H9 (cell line): ENCODE results near the gene DKK3. TPM values are rescaled to one million over a fixed set of nuclear protein-coding genes. Genes with fewer than 3 reads are reported as not detected.

Experiments used
- DNase-seq: peaks from one replicate; pipeline ENCODE4 v3.0.0-alpha.2; 2017
- H2AFZ ChIP-seq: one replicate; pipeline ENCODE4 v1.6.1; 2013; ENCODE audit warnings: mild to moderate bottlenecking, low read length, control low read depth, moderate library complexity
- H2AK5ac ChIP-seq: 2 replicates; pipeline ENCODE4 v1.6.1; 2013; ENCODE audit warnings: low read length, control low read depth, mixed read lengths; ENCODE audit not compliant: insufficient read length
- H2BK120ac ChIP-seq: one replicate; pipeline ENCODE4 v1.6.1; 2013; ENCODE audit warnings: low read depth, mild to moderate bottlenecking, low read length, control low read depth, inconsistent platforms; ENCODE audit not compliant: poor library complexity, severe bottlenecking
- H2BK12ac ChIP-seq: 2 replicates; pipeline ENCODE4 v1.6.1; 2013; ENCODE audit warnings: low read length, control low read depth, mixed read lengths, low read depth; ENCODE audit not compliant: insufficient read length
- H2BK15ac ChIP-seq: 2 replicates; pipeline ENCODE4 v1.6.1; 2013; ENCODE audit warnings: low read depth, low read length, control low read depth
- H2BK20ac ChIP-seq: one replicate; pipeline ENCODE4 v1.6.1; 2013; ENCODE audit warnings: low read depth, mild to moderate bottlenecking, low read length, control low read depth, inconsistent platforms; ENCODE audit not compliant: poor library complexity, severe bottlenecking
- H2BK5ac ChIP-seq: 2 replicates; pipeline ENCODE4 v1.6.1; 2013; ENCODE audit warnings: low read length, control low read depth, mixed read lengths; ENCODE audit not compliant: insufficient read length
- H3K14ac ChIP-seq: 2 replicates; pipeline ENCODE4 v1.6.1; 2013; ENCODE audit warnings: low read length, control low read depth; ENCODE audit not compliant: insufficient read depth
- H3K18ac ChIP-seq: 2 replicates; pipeline ENCODE4 v1.6.1; 2013; ENCODE audit warnings: low read depth, mild to moderate bottlenecking, mixed read lengths, low read length, control low read depth; ENCODE audit not compliant: insufficient read length
- H3K23ac ChIP-seq: 2 replicates; pipeline ENCODE4 v1.6.1; 2013; ENCODE audit warnings: low read length, control low read depth, mixed read lengths, low read depth; ENCODE audit not compliant: insufficient read length
- H3K23me2 ChIP-seq: 2 replicates; pipeline ENCODE4 v1.6.1; 2013; ENCODE audit warnings: low read depth, mild to moderate bottlenecking, mixed read lengths, low read length, control low read depth; ENCODE audit not compliant: insufficient read length, poor library complexity, severe bottlenecking
- H3K27ac ChIP-seq: 2 replicates; pipeline ENCODE4 v1.5.1; 2013; ENCODE audit warnings: low read length, control low read depth, mixed read lengths, low read depth; ENCODE audit not compliant: insufficient read length
- H3K27me3 ChIP-seq: 2 replicates; pipeline ENCODE4 v1.6.1; 2013; ENCODE audit warnings: low read length, control low read depth, inconsistent platforms; ENCODE audit not compliant: insufficient read depth
- H3K4ac ChIP-seq: 2 replicates; pipeline ENCODE4 v1.6.1; 2013; ENCODE audit warnings: low read depth, mild to moderate bottlenecking, control low read depth, inconsistent platforms, low read length, moderate library complexity
- H3K4me1 ChIP-seq: 2 replicates; pipeline ENCODE4 v1.6.1; 2013; ENCODE audit warnings: low read length, control low read depth, inconsistent platforms; ENCODE audit not compliant: insufficient read depth
- H3K4me2 ChIP-seq: 2 replicates; pipeline ENCODE4 v1.6.1; 2013; ENCODE audit warnings: low read length, control low read depth, mixed read lengths; ENCODE audit not compliant: insufficient read length, insufficient read depth
- H3K56ac ChIP-seq: 2 replicates; pipeline ENCODE4 v1.6.1; 2013; ENCODE audit warnings: low read depth, mild to moderate bottlenecking, mixed read lengths, low read length, control low read depth; ENCODE audit not compliant: insufficient read length
- H3K79me1 ChIP-seq: 2 replicates; pipeline ENCODE4 v1.6.1; 2013; ENCODE audit warnings: low read depth, mild to moderate bottlenecking, moderate library complexity, low read length, control low read depth, inconsistent platforms; ENCODE audit not compliant: insufficient read depth, poor library complexity, severe bottlenecking
- H3K79me2 ChIP-seq: 2 replicates; pipeline ENCODE4 v1.6.1; 2013; ENCODE audit warnings: low read length, control low read depth, inconsistent platforms; ENCODE audit not compliant: insufficient read depth
- H3K9ac ChIP-seq: 2 replicates; pipeline ENCODE4 v1.6.1; 2013; ENCODE audit warnings: low read length, control low read depth, mixed read lengths; ENCODE audit not compliant: insufficient read length; ENCODE audit errors: extremely low read depth
- H3K9me3 ChIP-seq: one replicate; pipeline ENCODE4 v1.6.1; 2013; ENCODE audit warnings: low read depth, low read length, inconsistent platforms; ENCODE audit not compliant: control insufficient read depth
- H3T11ph ChIP-seq: one replicate; pipeline ENCODE4 v1.6.1; 2013; ENCODE audit warnings: mild to moderate bottlenecking, low read length, control low read depth, inconsistent platforms
- H4K20me1 ChIP-seq: one replicate; pipeline ENCODE4 v1.6.1; 2013; ENCODE audit not compliant: control insufficient read depth, insufficient read length, insufficient read depth
- H4K5ac ChIP-seq: 2 replicates; pipeline ENCODE4 v1.6.1; 2013; ENCODE audit warnings: low read depth, mild to moderate bottlenecking, mixed read lengths, low read length, control low read depth; ENCODE audit not compliant: insufficient read length
- H4K8ac ChIP-seq: replicated peaks from 2 replicates; pipeline ENCODE4 v1.6.1; 2013; ENCODE audit warnings: low read length, control low read depth, mixed read lengths, low read depth; ENCODE audit not compliant: insufficient read length
- H4K91ac ChIP-seq: 2 replicates; pipeline ENCODE4 v1.6.1; 2013; ENCODE audit warnings: low read depth, mild to moderate bottlenecking, moderate library complexity, mixed read lengths, low read length, control low read depth; ENCODE audit not compliant: insufficient read length
- H3K27ac Mint-ChIP-seq, 3 experiments: 2 replicates in 2 of 3; 3 replicates in 1 of 3; pipeline ENCODE4 v1.8.0; 2020 to 2021; ENCODE audit warnings: mixed read lengths in 3 of 3, mild to moderate bottlenecking in 1 of 3, moderate library complexity in 1 of 3
- H3K27me3 Mint-ChIP-seq: 2 replicates; pipeline ENCODE4 v1.8.0; 2021; ENCODE audit warnings: low read depth, mild to moderate bottlenecking, moderate library complexity, mixed read lengths
- H3K36me3 Mint-ChIP-seq, 3 experiments: 2 replicates in 2 of 3; 3 replicates in 1 of 3; pipeline ENCODE4 v1.8.0; 2020 to 2021; ENCODE audit warnings: low read depth in 3 of 3, mixed read lengths in 3 of 3; ENCODE audit not compliant: insufficient read depth in 1 of 3
- H3K4me1 Mint-ChIP-seq, 2 experiments: 2 replicates each; pipeline ENCODE4 v1.8.0; 2020; ENCODE audit warnings: mixed read lengths in 2 of 2
- H3K4me3 Mint-ChIP-seq, 2 experiments: 2 replicates in 1 of 2; 3 replicates in 1 of 2; pipeline ENCODE4 v1.8.0; 2020 to 2021; ENCODE audit warnings: mild to moderate bottlenecking in 2 of 2, mixed read lengths in 2 of 2, moderate library complexity in 1 of 2
- H3K9me3 Mint-ChIP-seq, 2 experiments: 2 replicates in 1 of 2; 3 replicates in 1 of 2; pipeline ENCODE4 v1.8.0; 2020; ENCODE audit warnings: mild to moderate bottlenecking in 2 of 2, mixed read lengths in 2 of 2, moderate library complexity in 1 of 2
- WGBS: extraction: QIAGEN DNeasy Blood & Tissue Kit; methylation state at CpG from one replicate; pipeline ENCODE4 v1.1.7; 2013; ENCODE audit warnings: missing lambda C conversion rate, low lambda C conversion rate, mixed read lengths; ENCODE audit not compliant: insufficient read length; ENCODE audit errors: extremely low coverage; 5-methylcytosine and 5-hydroxymethylcytosine counted together
- total RNA-seq: library from RNA; stranded (reverse); gene quantifications from 2 replicates; pipeline ENCODE4 v1.2.1, GENCODE V29; 2021
- TF ChIP-seq, protein P1 (sequence below): fragments of 200-600 bp; sonication (generic); conservative IDR thresholded peaks from 3 replicates; pipeline ENCODE4 v1.8.0; 2021; ENCODE audit warnings: antibody characterized with exemption, mild to moderate bottlenecking

The DKK3 gene
- total RNA-seq, 1 experiment from 2014 or later: 17.1 TPM

DNA sequence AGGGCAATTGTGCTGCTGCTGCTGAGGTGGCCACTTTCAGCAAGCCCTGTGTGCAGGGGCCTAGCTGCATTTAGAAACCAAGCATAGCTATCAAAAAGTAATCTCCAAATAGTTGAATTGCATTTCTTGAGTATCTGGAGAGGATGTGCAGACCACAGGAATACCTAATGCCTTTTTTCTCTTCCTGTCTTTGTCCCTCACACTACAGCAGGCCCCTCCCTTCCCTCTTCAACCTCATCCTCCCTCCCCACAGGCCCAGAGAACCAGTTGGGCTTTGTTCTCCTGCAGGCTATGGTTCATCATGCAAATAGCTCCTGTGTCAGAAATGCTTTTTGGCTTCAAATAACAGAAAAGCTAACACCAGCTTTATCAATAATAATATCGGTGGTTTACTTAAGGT is 47.7 kb downstream of the DKK3 start:
- no peak overlapping the region for H3K56ac ChIP-seq
- Mint-ChIP-seq H3K36me3 (peaks cover 11 to 24% (median 14%) of the 10 kb centered on the region in 3 experiments; a peak in 6 of 7 replicates), H3K27ac (no peak overlapping the region; a peak in 1 of 7 replicates), H3K4me3 (no peak overlapping the region), H3K9me3 (no peaks in the 10 kb centered on the region), H3K4me1 (peaks cover 9 to 14% of the 10 kb centered on the region in 2 experiments), H3K27me3 (no peaks in the 10 kb centered on the region; the same call in 1 of the 2 replicates)
- no peak overlapping the region for H4K91ac ChIP-seq
- H2BK12ac ChIP-seq: no peak overlapping the region
- H2BK20ac ChIP-seq: no peak overlapping the region
- no peak overlapping the region for H3K4ac ChIP-seq
- H3K79me1 ChIP-seq: no peaks in the 10 kb centered on the region
- H3K14ac ChIP-seq: no peak overlapping the region
- no peaks in the 10 kb centered on the region for H3K9me3 ChIP-seq
- no peaks in the 10 kb centered on the region for H3K4me1 ChIP-seq
- no peaks in the 10 kb centered on the region for H3K27me3 ChIP-seq
- H3K27ac ChIP-seq: no peak overlapping the region
- no peak overlapping the region for H4K5ac ChIP-seq
- no peak overlapping the region for H2BK15ac ChIP-seq
- H2BK5ac ChIP-seq: no peak overlapping the region
- no peak overlapping the region for H3T11ph ChIP-seq
- WGBS: no CpG with 5 or more reads among the region's 1 CpG
- H3K79me2 ChIP-seq: no peaks in the 10 kb centered on the region
- H2AK5ac ChIP-seq: no peak overlapping the region
- H4K20me1 ChIP-seq: no peaks in the 10 kb centered on the region
- H2AFZ ChIP-seq: no peak overlapping the region
- TF ChIP-seq, protein P1, sequence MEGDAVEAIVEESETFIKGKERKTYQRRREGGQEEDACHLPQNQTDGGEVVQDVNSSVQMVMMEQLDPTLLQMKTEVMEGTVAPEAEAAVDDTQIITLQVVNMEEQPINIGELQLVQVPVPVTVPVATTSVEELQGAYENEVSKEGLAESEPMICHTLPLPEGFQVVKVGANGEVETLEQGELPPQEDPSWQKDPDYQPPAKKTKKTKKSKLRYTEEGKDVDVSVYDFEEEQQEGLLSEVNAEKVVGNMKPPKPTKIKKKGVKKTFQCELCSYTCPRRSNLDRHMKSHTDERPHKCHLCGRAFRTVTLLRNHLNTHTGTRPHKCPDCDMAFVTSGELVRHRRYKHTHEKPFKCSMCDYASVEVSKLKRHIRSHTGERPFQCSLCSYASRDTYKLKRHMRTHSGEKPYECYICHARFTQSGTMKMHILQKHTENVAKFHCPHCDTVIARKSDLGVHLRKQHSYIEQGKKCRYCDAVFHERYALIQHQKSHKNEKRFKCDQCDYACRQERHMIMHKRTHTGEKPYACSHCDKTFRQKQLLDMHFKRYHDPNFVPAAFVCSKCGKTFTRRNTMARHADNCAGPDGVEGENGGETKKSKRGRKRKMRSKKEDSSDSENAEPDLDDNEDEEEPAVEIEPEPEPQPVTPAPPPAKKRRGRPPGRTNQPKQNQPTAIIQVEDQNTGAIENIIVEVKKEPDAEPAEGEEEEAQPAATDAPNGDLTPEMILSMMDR: no peak
- no peaks in the 10 kb centered on the region for H3K23me2 ChIP-seq
- H4K8ac ChIP-seq: no peak overlapping the region
- H3K18ac ChIP-seq: no peak overlapping the region
- no peak overlapping the region for H3K23ac ChIP-seq
- H3K9ac ChIP-seq: no peak overlapping the region
- H2BK120ac ChIP-seq: no peak overlapping the region
- no peak overlapping the region for H3K4me2 ChIP-seq
- no peak for DNase-seq
